HG02885 (cell line): ENCODE data around the gene PITPNM3.

Source experiments
- ATAC-seq: cut with Tn5 transposase; IDR thresholded peaks from one replicate; pipeline ENCODE4 v1.9.1; 2021; ENCODE audit warnings: mild to moderate bottlenecking; ENCODE audit not compliant: unreplicated experiment, poor library complexity

The PITPNM3 gene

GRCh38 chr17:6530324-6530920 lies 25.9 kb downstream of the PITPNM3 start:
- no peak for ATAC-seq

GRCh38 chr17:6528557-6528956 lies 27.8 kb downstream of the PITPNM3 start:
- no peak for ATAC-seq

GRCh38 chr17:6526362-6527152 lies 29.8 kb downstream of the PITPNM3 start:
- no peak for ATAC-seq

- no peak for ATAC-seq
Measured at GRCh38 chr17:6525731-6526130, 30.6 kb downstream of the PITPNM3 start.

- ATAC-seq = no peak
Measured at GRCh38 chr17:6525141-6525540, 31.2 kb downstream of the PITPNM3 start.

GRCh38 chr17:6524520-6524919 lies 31.8 kb downstream of the PITPNM3 start:
- ATAC-seq = no peak

GRCh38 chr17:6523809-6524355 lies 32.5 kb downstream of the PITPNM3 start:
- ATAC-seq = no peak

- no peak for ATAC-seq
Measured at GRCh38 chr17:6523330-6523729, 33.0 kb downstream of the PITPNM3 start.

- no peak for ATAC-seq
Measured at GRCh38 chr17:6521586-6521985, 34.8 kb downstream of the PITPNM3 start.

- ATAC-seq = no peak
Measured at GRCh38 chr17:6517062-6517461, 39.3 kb downstream of the PITPNM3 start.

GRCh38 chr17:6514371-6514770 lies 42.0 kb downstream of the PITPNM3 start:
- no peak for ATAC-seq

GRCh38 chr17:6512552-6512951 lies 43.8 kb downstream of the PITPNM3 start:
- ATAC-seq = no peak

GRCh38 chr17:6510321-6510977 lies 45.9 kb downstream of the PITPNM3 start:
- ATAC-seq = no peak

GRCh38 chr17:6509921-6510320 lies 46.4 kb downstream of the PITPNM3 start:
- ATAC-seq = no peak

GRCh38 chr17:6509031-6509771 lies 47.2 kb downstream of the PITPNM3 start:
- no peak for ATAC-seq

- ATAC-seq = no peak
Measured at GRCh38 chr17:6508519-6509030, 47.8 kb downstream of the PITPNM3 start.

- no peak for ATAC-seq
Measured at GRCh38 chr17:6508016-6508415, 48.3 kb downstream of the PITPNM3 start.

- no peak for ATAC-seq
Measured at GRCh38 chr17:6507535-6507934, 48.8 kb downstream of the PITPNM3 start.

- no peak for ATAC-seq
Measured at GRCh38 chr17:6506679-6507231, 49.6 kb downstream of the PITPNM3 start.
